Tibial nerve (tissue), 4 donors: ENCODE data around the gene GRM1.

Experiments
- EP300 ChIP-seq, 2 donors: sonication (generic); formaldehyde crosslinking; IDR thresholded peaks; one replicate each; pipeline ENCODE4 v1.6.1; 2017; ENCODE audit warnings: antibody characterized with exemption in 2 of 2, mild to moderate bottlenecking in 1 of 2
- POLR2A ChIP-seq, 2 donors: fragments of 450-650 bp; IDR thresholded peaks; one replicate each; pipeline ENCODE4 v1.6.1; 2017; ENCODE audit warnings: antibody characterized with exemption in 2 of 2, mild to moderate bottlenecking in 2 of 2, moderate library complexity in 2 of 2
- TF ChIP-seq, protein P1 (sequence below), 5 experiments: fragments of 200-600 bp in 3 of 5; fragments of 450-650 bp in 2 of 5; sonication (generic) in 3 of 5; IDR thresholded peaks; one replicate each; pipeline ENCODE4 v1.5.1; 2016 to 2019; ENCODE audit warnings: antibody characterized with exemption in 5 of 5, mild to moderate bottlenecking in 3 of 5, moderate library complexity in 2 of 5

DNA sequence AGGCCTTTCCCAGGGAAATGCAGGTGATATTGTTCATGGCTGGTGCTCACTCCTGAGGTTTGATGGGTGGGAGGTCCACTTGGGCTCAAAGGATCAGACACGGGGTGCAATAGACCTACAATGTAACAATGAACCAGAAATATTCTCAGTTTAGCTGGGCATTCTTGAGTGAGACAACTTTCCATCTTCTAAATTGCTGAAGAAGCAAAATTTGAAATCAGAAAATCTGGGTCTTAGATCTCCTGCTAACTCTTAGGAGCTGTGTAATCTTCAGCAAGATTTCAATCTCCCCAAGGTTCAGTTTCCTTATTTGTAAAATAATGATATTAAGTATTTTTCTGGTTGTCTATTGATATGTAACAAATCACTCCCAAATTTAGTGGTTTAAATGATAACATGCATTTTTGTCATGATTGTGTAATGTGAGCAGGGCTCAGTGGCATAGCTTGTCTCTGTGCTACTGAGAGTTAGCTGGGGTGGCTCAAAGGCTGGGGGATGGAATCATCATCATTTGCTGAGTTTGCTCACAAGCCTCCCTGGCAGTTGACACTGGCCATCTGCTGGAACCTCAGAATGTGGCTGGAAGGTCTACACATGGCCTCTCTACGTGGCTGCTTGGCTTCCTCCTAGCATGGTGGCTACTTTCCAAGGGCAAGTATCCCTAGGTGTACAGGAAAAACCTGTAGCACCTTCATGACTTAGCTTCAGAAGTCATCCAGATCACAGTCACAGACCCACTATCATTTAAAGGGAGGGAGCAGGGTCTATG is 98.8 kb downstream of the GRM1 start:
- TF ChIP-seq EP300 (IDR thresholded peaks at IDR 0.05): no peak
- TF ChIP-seq, protein P1, sequence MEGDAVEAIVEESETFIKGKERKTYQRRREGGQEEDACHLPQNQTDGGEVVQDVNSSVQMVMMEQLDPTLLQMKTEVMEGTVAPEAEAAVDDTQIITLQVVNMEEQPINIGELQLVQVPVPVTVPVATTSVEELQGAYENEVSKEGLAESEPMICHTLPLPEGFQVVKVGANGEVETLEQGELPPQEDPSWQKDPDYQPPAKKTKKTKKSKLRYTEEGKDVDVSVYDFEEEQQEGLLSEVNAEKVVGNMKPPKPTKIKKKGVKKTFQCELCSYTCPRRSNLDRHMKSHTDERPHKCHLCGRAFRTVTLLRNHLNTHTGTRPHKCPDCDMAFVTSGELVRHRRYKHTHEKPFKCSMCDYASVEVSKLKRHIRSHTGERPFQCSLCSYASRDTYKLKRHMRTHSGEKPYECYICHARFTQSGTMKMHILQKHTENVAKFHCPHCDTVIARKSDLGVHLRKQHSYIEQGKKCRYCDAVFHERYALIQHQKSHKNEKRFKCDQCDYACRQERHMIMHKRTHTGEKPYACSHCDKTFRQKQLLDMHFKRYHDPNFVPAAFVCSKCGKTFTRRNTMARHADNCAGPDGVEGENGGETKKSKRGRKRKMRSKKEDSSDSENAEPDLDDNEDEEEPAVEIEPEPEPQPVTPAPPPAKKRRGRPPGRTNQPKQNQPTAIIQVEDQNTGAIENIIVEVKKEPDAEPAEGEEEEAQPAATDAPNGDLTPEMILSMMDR (IDR thresholded peaks at IDR 0.05): no peak
- no peak for TF ChIP-seq POLR2A (IDR thresholded peaks at IDR 0.05)
